Epithelial cell of proximal tubule (primary cell): ENCODE results near the gene BBC3. TPM values are rescaled to one million over a fixed set of nuclear protein-coding genes. Genes with fewer than 3 reads are reported as not detected.
"Not testable (repeated sequence)": the region's sequence is repeated elsewhere in the genome, so short reads cannot be mapped to it uniquely, and the experiment has no call there.

Experiments
- DNase-seq: peaks from one replicate; pipeline ENCODE4 v3.0.0-alpha.2; 2011; ENCODE audit warnings: low read depth
- H3K4me3 ChIP-seq: 2 replicates; pipeline ENCODE4 v1.5.1; 2011; ENCODE audit warnings: low read depth, mild to moderate bottlenecking, low read length
- total RNA-seq: library from RNA; depleted of rRNA; stranded (reverse); fragments of >200 nt; gene quantifications from 2 replicates; pipeline ENCODE4 v1.2.3, GENCODE V29; 2015
- TF ChIP-seq, protein P1 (sequence below): conservative IDR thresholded peaks from 2 replicates; pipeline ENCODE4 v1.5.1; 2012; ENCODE audit warnings: low read depth, mild to moderate bottlenecking, low read length

BBC3 gene
- total RNA-seq, 1 donor from 2014 or later = 16.0 TPM

- TF ChIP-seq, protein P1, sequence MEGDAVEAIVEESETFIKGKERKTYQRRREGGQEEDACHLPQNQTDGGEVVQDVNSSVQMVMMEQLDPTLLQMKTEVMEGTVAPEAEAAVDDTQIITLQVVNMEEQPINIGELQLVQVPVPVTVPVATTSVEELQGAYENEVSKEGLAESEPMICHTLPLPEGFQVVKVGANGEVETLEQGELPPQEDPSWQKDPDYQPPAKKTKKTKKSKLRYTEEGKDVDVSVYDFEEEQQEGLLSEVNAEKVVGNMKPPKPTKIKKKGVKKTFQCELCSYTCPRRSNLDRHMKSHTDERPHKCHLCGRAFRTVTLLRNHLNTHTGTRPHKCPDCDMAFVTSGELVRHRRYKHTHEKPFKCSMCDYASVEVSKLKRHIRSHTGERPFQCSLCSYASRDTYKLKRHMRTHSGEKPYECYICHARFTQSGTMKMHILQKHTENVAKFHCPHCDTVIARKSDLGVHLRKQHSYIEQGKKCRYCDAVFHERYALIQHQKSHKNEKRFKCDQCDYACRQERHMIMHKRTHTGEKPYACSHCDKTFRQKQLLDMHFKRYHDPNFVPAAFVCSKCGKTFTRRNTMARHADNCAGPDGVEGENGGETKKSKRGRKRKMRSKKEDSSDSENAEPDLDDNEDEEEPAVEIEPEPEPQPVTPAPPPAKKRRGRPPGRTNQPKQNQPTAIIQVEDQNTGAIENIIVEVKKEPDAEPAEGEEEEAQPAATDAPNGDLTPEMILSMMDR = no peak
- H3K4me3 ChIP-seq = no peak overlapping the region
- DNase-seq = no peak
These were observed 36.4 kb upstream of the BBC3 start for GRCh38 chr19:47267350-47267759.

DNA sequence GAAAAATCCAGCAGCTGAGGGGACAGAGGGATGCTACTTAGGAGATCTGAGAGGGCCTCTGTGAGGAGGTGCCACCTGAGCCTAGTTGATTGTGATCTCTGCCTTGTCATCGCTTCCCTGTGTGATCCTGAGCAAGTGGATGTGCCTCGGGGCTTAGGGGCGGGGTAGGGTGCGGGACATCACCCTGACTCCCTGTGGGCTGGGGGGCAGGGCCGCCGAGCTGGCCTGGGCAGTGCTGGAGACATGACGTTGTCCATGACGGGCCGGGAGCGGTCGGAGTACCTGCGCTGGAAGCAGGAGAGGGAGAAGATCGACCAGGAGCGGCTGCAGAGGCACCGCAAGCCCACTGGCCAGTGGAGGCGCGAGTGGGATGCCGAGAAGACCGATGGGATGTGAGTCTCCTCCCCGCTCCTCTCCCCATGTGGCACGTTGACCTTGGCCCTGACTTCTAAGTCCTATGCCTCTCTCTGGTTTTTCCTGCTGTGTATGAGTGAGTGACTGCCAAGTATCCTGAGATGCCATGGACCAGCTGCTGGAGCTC, 35.5 kb upstream of the BBC3 start:
- TF ChIP-seq, protein P1 = no peak
- DNase-seq = no peak
- no peak overlapping the region for H3K4me3 ChIP-seq

GRCh38 chr19:47264629-47265028, 33.6 kb upstream of the BBC3 start:
- TF ChIP-seq, protein P1 = no peak
- DNase-seq = no peak
- no peak overlapping the region for H3K4me3 ChIP-seq

DNA sequence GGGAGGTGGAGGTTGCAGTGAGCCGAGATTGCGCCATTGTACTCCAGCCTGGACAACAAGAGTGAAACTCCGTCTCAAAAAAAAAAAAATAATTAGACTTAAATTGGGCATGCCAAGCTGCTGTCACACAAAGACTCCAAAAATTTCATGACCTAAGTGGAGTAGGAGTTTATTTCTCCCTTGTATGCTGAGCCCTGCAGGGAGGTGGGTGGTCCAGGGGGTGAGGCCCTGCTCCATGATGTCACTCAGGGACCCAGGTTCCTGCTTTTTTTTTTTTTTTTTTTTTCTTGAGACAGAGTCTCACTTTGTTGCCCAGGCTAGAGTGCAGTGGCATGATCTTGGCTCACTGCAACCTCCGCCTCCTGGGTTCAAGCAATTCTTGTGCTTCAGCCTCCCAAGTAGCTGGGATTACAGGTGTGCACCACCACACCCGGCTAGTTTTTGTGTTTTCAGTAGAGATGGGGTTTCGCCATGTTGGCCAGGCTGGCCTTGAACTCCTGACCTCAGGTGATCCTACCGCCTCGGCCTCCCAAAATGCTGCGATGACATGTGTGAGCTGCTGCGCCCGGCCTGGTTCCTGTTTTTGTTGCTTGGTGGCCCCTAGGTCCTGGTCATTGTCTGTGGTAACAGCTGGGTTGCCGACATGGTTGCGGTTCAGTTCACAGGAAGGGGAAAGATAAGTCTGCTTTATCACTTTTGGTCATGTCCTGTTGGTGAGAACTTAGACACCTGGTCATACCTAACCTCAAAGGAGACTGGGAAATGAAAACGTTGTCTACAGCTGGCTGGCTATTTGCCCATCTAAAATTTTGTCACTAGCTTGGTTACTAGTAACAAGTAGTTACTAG, 31.2 kb upstream of the BBC3 start:
- H3K4me3 ChIP-seq, DNase-seq: not testable (repeated sequence)

DNA sequence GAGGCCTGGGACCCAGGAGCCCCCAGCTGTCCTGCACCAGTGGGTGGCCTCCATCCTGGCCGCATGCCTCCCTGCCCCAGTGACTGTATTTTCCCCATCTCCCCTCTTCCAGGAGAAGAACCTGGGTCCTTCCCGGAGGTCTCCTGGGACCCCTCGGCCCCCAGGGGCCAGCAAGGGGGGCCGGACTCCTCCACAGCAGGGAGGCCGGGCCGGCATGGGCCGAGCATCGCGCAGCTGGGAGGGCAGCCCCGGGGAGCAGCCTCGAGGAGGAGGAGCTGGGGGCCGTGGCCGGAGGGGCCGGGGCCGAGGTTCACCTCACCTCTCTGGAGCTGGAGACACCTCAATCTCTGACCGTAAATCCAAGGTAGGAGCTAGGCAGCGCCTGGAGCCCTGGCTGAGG, 29.5 kb upstream of the BBC3 start:
- no peak overlapping the region for H3K4me3 ChIP-seq
- TF ChIP-seq, protein P1 = no peak

DNA sequence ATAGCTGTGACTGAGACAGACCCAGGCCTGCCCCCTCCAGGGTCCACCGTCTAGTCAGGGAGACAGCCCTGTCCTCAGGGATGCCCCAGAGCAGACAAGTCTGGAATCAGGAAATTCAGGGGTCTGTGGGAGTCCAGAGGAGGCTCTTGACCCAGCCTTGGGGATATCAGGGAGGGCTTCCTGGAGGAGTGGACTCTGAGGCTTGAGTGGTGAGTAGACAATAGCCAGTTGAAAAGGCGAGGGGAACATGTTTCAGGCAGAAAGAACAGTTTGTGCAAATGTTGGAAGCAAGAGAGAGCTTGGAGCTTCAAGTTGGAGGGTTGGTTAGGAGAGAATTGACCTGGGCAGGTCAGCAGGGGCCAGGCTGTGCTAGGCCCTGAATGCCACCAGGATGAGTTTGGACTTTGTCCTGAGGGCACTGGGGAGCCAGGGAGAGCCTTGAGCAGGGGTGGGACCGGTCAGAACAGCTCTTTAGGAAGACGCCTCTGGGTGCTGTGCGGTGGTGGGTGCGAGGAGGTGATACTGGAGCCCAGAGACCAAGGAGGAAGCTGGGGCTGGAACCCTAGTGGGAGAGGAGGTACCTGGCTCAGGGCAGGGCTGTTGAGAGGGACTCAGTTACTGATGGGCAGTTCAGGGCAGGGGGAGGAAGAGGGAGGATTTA, 28.0 kb upstream of the BBC3 start:
- no peak for DNase-seq
- no peak overlapping the region for H3K4me3 ChIP-seq
- TF ChIP-seq, protein P1 = no peak

More for the DNA sequence above, 29.5 kb upstream of the BBC3 start:
- no peak for DNase-seq

- TF ChIP-seq, protein P1 = no peak
- H3K4me3 ChIP-seq = peak overlapping the region; percentile 64
- DNase-seq = no peak
These were observed 27.4 kb upstream of the BBC3 start for GRCh38 chr19:47258434-47258833.
